NCI-H2081 treated with DMSO at 0.1 percent for 48 hours (cell line): ENCODE data around the gene GABBR2.

ENCODE experiments used
- DNase-seq: peaks from one replicate; lab custom pipeline; 2025; lab: John Stamatoyannopoulos, UW

GABBR2 gene

GRCh38 chr9:98437458-98438034 lies 271.2 kb downstream of the GABBR2 start:
- no peak for DNase-seq

GRCh38 chr9:98432960-98433359 lies 275.8 kb downstream of the GABBR2 start:
- DNase-seq, result no peak

- no peak for DNase-seq
Observed at GRCh38 chr9:98432134-98432533, 276.6 kb downstream of the GABBR2 start.

- no peak for DNase-seq
Observed at GRCh38 chr9:98430535-98431292, 278.0 kb downstream of the GABBR2 start.

- DNase-seq, result no peak
Observed at GRCh38 chr9:98429613-98430012, 279.1 kb downstream of the GABBR2 start.

- DNase-seq, result no peak
Observed at GRCh38 chr9:98428454-98428853, 280.3 kb downstream of the GABBR2 start.

GRCh38 chr9:98427491-98427890 lies 281.2 kb downstream of the GABBR2 start:
- no peak for DNase-seq

GRCh38 chr9:98425079-98425478 lies 283.7 kb downstream of the GABBR2 start:
- no peak for DNase-seq

- no peak for DNase-seq
Observed at GRCh38 chr9:98419260-98419603, 289.5 kb downstream of the GABBR2 start.

GRCh38 chr9:98418578-98419259 lies 290.0 kb downstream of the GABBR2 start:
- no peak for DNase-seq

- DNase-seq, result no peak
Observed at GRCh38 chr9:98416294-98417248, 292.2 kb downstream of the GABBR2 start.

GRCh38 chr9:98415782-98416181 lies 293.0 kb downstream of the GABBR2 start:
- DNase-seq, result no peak

- no peak for DNase-seq
Observed at GRCh38 chr9:98413084-98413483, 295.7 kb downstream of the GABBR2 start.

- DNase-seq, result no peak
Observed at GRCh38 chr9:98412101-98412842, 296.5 kb downstream of the GABBR2 start.

GRCh38 chr9:98410185-98410697 lies 298.5 kb downstream of the GABBR2 start:
- DNase-seq, result no peak

GRCh38 chr9:98409719-98410118 lies 299.0 kb downstream of the GABBR2 start:
- no peak for DNase-seq

GRCh38 chr9:98406469-98406868 lies 302.3 kb downstream of the GABBR2 start:
- no peak for DNase-seq

GRCh38 chr9:98404237-98404636 lies 304.5 kb downstream of the GABBR2 start:
- no peak for DNase-seq

- no peak for DNase-seq
Observed at GRCh38 chr9:98403715-98404114, 305.0 kb downstream of the GABBR2 start.

GRCh38 chr9:98402019-98402840 lies 306.5 kb downstream of the GABBR2 start:
- DNase-seq, result no peak
